H9 (cell line): ENCODE results near the gene ALOX12. TPM values are rescaled to one million over a fixed set of nuclear protein-coding genes. Genes with fewer than 3 reads are reported as not detected.

ENCODE experiments used
- DNase-seq: peaks from one replicate; pipeline ENCODE4 v3.0.0-alpha.2; 2017
- H2AFZ ChIP-seq: one replicate; pipeline ENCODE4 v1.6.1; 2013; ENCODE audit warnings: mild to moderate bottlenecking, low read length, control low read depth, moderate library complexity
- H2AK5ac ChIP-seq: 2 replicates; pipeline ENCODE4 v1.6.1; 2013; ENCODE audit warnings: low read length, control low read depth, mixed read lengths; ENCODE audit not compliant: insufficient read length
- H2BK120ac ChIP-seq: one replicate; pipeline ENCODE4 v1.6.1; 2013; ENCODE audit warnings: low read depth, mild to moderate bottlenecking, low read length, control low read depth, inconsistent platforms; ENCODE audit not compliant: poor library complexity, severe bottlenecking
- H2BK12ac ChIP-seq: 2 replicates; pipeline ENCODE4 v1.6.1; 2013; ENCODE audit warnings: low read length, control low read depth, mixed read lengths, low read depth; ENCODE audit not compliant: insufficient read length
- H2BK15ac ChIP-seq: 2 replicates; pipeline ENCODE4 v1.6.1; 2013; ENCODE audit warnings: low read depth, low read length, control low read depth
- H2BK20ac ChIP-seq: one replicate; pipeline ENCODE4 v1.6.1; 2013; ENCODE audit warnings: low read depth, mild to moderate bottlenecking, low read length, control low read depth, inconsistent platforms; ENCODE audit not compliant: poor library complexity, severe bottlenecking
- H2BK5ac ChIP-seq: 2 replicates; pipeline ENCODE4 v1.6.1; 2013; ENCODE audit warnings: low read length, control low read depth, mixed read lengths; ENCODE audit not compliant: insufficient read length
- H3K14ac ChIP-seq: 2 replicates; pipeline ENCODE4 v1.6.1; 2013; ENCODE audit warnings: low read length, control low read depth; ENCODE audit not compliant: insufficient read depth
- H3K18ac ChIP-seq: 2 replicates; pipeline ENCODE4 v1.6.1; 2013; ENCODE audit warnings: low read depth, mild to moderate bottlenecking, mixed read lengths, low read length, control low read depth; ENCODE audit not compliant: insufficient read length
- H3K23ac ChIP-seq: 2 replicates; pipeline ENCODE4 v1.6.1; 2013; ENCODE audit warnings: low read length, control low read depth, mixed read lengths, low read depth; ENCODE audit not compliant: insufficient read length
- H3K23me2 ChIP-seq: 2 replicates; pipeline ENCODE4 v1.6.1; 2013; ENCODE audit warnings: low read depth, mild to moderate bottlenecking, mixed read lengths, low read length, control low read depth; ENCODE audit not compliant: insufficient read length, poor library complexity, severe bottlenecking
- H3K27ac ChIP-seq: 2 replicates; pipeline ENCODE4 v1.5.1; 2013; ENCODE audit warnings: low read length, control low read depth, mixed read lengths, low read depth; ENCODE audit not compliant: insufficient read length
- H3K27me3 ChIP-seq: 2 replicates; pipeline ENCODE4 v1.6.1; 2013; ENCODE audit warnings: low read length, control low read depth, inconsistent platforms; ENCODE audit not compliant: insufficient read depth
- H3K4ac ChIP-seq: 2 replicates; pipeline ENCODE4 v1.6.1; 2013; ENCODE audit warnings: low read depth, mild to moderate bottlenecking, control low read depth, inconsistent platforms, low read length, moderate library complexity
- H3K4me1 ChIP-seq: 2 replicates; pipeline ENCODE4 v1.6.1; 2013; ENCODE audit warnings: low read length, control low read depth, inconsistent platforms; ENCODE audit not compliant: insufficient read depth
- H3K4me2 ChIP-seq: 2 replicates; pipeline ENCODE4 v1.6.1; 2013; ENCODE audit warnings: low read length, control low read depth, mixed read lengths; ENCODE audit not compliant: insufficient read length, insufficient read depth
- H3K56ac ChIP-seq: 2 replicates; pipeline ENCODE4 v1.6.1; 2013; ENCODE audit warnings: low read depth, mild to moderate bottlenecking, mixed read lengths, low read length, control low read depth; ENCODE audit not compliant: insufficient read length
- H3K79me1 ChIP-seq: 2 replicates; pipeline ENCODE4 v1.6.1; 2013; ENCODE audit warnings: low read depth, mild to moderate bottlenecking, moderate library complexity, low read length, control low read depth, inconsistent platforms; ENCODE audit not compliant: insufficient read depth, poor library complexity, severe bottlenecking
- H3K79me2 ChIP-seq: 2 replicates; pipeline ENCODE4 v1.6.1; 2013; ENCODE audit warnings: low read length, control low read depth, inconsistent platforms; ENCODE audit not compliant: insufficient read depth
- H3K9ac ChIP-seq: 2 replicates; pipeline ENCODE4 v1.6.1; 2013; ENCODE audit warnings: low read length, control low read depth, mixed read lengths; ENCODE audit not compliant: insufficient read length; ENCODE audit errors: extremely low read depth
- H3K9me3 ChIP-seq: one replicate; pipeline ENCODE4 v1.6.1; 2013; ENCODE audit warnings: low read depth, low read length, inconsistent platforms; ENCODE audit not compliant: control insufficient read depth
- H3T11ph ChIP-seq: one replicate; pipeline ENCODE4 v1.6.1; 2013; ENCODE audit warnings: mild to moderate bottlenecking, low read length, control low read depth, inconsistent platforms
- H4K20me1 ChIP-seq: one replicate; pipeline ENCODE4 v1.6.1; 2013; ENCODE audit not compliant: control insufficient read depth, insufficient read length, insufficient read depth
- H4K5ac ChIP-seq: 2 replicates; pipeline ENCODE4 v1.6.1; 2013; ENCODE audit warnings: low read depth, mild to moderate bottlenecking, mixed read lengths, low read length, control low read depth; ENCODE audit not compliant: insufficient read length
- H4K8ac ChIP-seq: replicated peaks from 2 replicates; pipeline ENCODE4 v1.6.1; 2013; ENCODE audit warnings: low read length, control low read depth, mixed read lengths, low read depth; ENCODE audit not compliant: insufficient read length
- H4K91ac ChIP-seq: 2 replicates; pipeline ENCODE4 v1.6.1; 2013; ENCODE audit warnings: low read depth, mild to moderate bottlenecking, moderate library complexity, mixed read lengths, low read length, control low read depth; ENCODE audit not compliant: insufficient read length
- H3K27ac Mint-ChIP-seq, 3 experiments: 2 replicates in 2 of 3; 3 replicates in 1 of 3; pipeline ENCODE4 v1.8.0; 2020 to 2021; ENCODE audit warnings: mixed read lengths in 3 of 3, mild to moderate bottlenecking in 1 of 3, moderate library complexity in 1 of 3
- H3K27me3 Mint-ChIP-seq: 2 replicates; pipeline ENCODE4 v1.8.0; 2021; ENCODE audit warnings: low read depth, mild to moderate bottlenecking, moderate library complexity, mixed read lengths
- H3K36me3 Mint-ChIP-seq, 3 experiments: 2 replicates in 2 of 3; 3 replicates in 1 of 3; pipeline ENCODE4 v1.8.0; 2020 to 2021; ENCODE audit warnings: low read depth in 3 of 3, mixed read lengths in 3 of 3; ENCODE audit not compliant: insufficient read depth in 1 of 3
- H3K4me1 Mint-ChIP-seq, 2 experiments: 2 replicates each; pipeline ENCODE4 v1.8.0; 2020; ENCODE audit warnings: mixed read lengths in 2 of 2
- H3K4me3 Mint-ChIP-seq, 2 experiments: 2 replicates in 1 of 2; 3 replicates in 1 of 2; pipeline ENCODE4 v1.8.0; 2020 to 2021; ENCODE audit warnings: mild to moderate bottlenecking in 2 of 2, mixed read lengths in 2 of 2, moderate library complexity in 1 of 2
- H3K9me3 Mint-ChIP-seq, 2 experiments: 2 replicates in 1 of 2; 3 replicates in 1 of 2; pipeline ENCODE4 v1.8.0; 2020; ENCODE audit warnings: mild to moderate bottlenecking in 2 of 2, mixed read lengths in 2 of 2, moderate library complexity in 1 of 2
- CTCF ChIP-seq: fragments of 200-600 bp; sonication (generic); conservative IDR thresholded peaks from 3 replicates; pipeline ENCODE4 v1.8.0; 2021; ENCODE audit warnings: antibody characterized with exemption, mild to moderate bottlenecking
- WGBS: extraction: QIAGEN DNeasy Blood & Tissue Kit; methylation state at CpG from one replicate; pipeline ENCODE4 v1.1.7; 2013; ENCODE audit warnings: missing lambda C conversion rate, low lambda C conversion rate, mixed read lengths; ENCODE audit not compliant: insufficient read length; ENCODE audit errors: extremely low coverage; 5-methylcytosine and 5-hydroxymethylcytosine counted together
- total RNA-seq: library from RNA; stranded (reverse); gene quantifications from 2 replicates; pipeline ENCODE4 v1.2.1, GENCODE V29; 2021

ALOX12 gene
- total RNA-seq, 1 experiment from 2014 or later, result 0.81 TPM

- no peak overlapping the region for H3K27ac ChIP-seq
- DNase-seq, result no peak
- H3K9ac ChIP-seq, result no peak overlapping the region
- no peak overlapping the region for H2BK120ac ChIP-seq
- no CpG with 5 or more reads among the region's 2 CpGs for WGBS
- TF ChIP-seq CTCF, result no peak
- H2AFZ ChIP-seq, result no peak overlapping the region
- Mint-ChIP-seq H3K27me3 (peaks cover 3% of the 10 kb centered on the region), H3K36me3 (peaks cover 0 to 2% (median 0%) of the 10 kb centered on the region in 3 experiments; a peak in 2 of 7 replicates), H3K27ac (no peak overlapping the region), H3K9me3 (no peaks in the 10 kb centered on the region; a peak in 1 of 5 replicates), H3K4me1 (no peaks in the 10 kb centered on the region), H3K4me3 (no peak overlapping the region)
- no peak overlapping the region for H3K4ac ChIP-seq
- H2BK5ac ChIP-seq, result no peak overlapping the region
- H4K5ac ChIP-seq, result no peak overlapping the region
- H2BK12ac ChIP-seq, result no peak overlapping the region
- H3K9me3 ChIP-seq, result no peaks in the 10 kb centered on the region
- no peaks in the 10 kb centered on the region for H3K23me2 ChIP-seq
- no peak overlapping the region for H2BK15ac ChIP-seq
- no peak overlapping the region for H3K4me2 ChIP-seq
- H4K20me1 ChIP-seq, result no peaks in the 10 kb centered on the region
- H3K56ac ChIP-seq, result no peak overlapping the region
- no peak overlapping the region for H3T11ph ChIP-seq
- H3K23ac ChIP-seq, result no peak overlapping the region
- no peaks in the 10 kb centered on the region for H3K79me2 ChIP-seq
- no peak overlapping the region for H2AK5ac ChIP-seq
- H3K4me1 ChIP-seq, result no peaks in the 10 kb centered on the region
- no peak overlapping the region for H3K14ac ChIP-seq
- no peak overlapping the region for H4K8ac ChIP-seq
- no peak overlapping the region for H3K18ac ChIP-seq
- no peak overlapping the region for H2BK20ac ChIP-seq
- no peaks in the 10 kb centered on the region for H3K27me3 ChIP-seq
- no peaks in the 10 kb centered on the region for H3K79me1 ChIP-seq
- no peak overlapping the region for H4K91ac ChIP-seq
These were observed 48.1 kb upstream of the ALOX12 start for GRCh38 chr17:6947745-6948144.
